Activated B cell treated with CpG ODN at 0.5 μM for 24 hours (primary cell): Measurements from ENCODE around the gene CHEK1. TPM values are rescaled to one million over a fixed set of nuclear protein-coding genes. Genes with fewer than 3 reads are reported as not detected.

Experiments
- ATAC-seq: fragments of 200-7000 bp; cut with Tn5 transposase; one replicate; pipeline ENCODE4 v1.10.0; 2021; ENCODE audit warnings: low read depth, mild to moderate bottlenecking, moderate library complexity
- CTCF ChIA-PET: fragments of 350-600 bp; sonication (Branson Sonifier 250); formaldehyde crosslinking; loops from one replicate; lab custom pipeline; 2021; ENCODE audit warnings: antibody characterized with exemption; lab: Charles Lee
- POLR2A ChIA-PET: fragments of 350-600 bp; sonication (Branson Sonifier 250); formaldehyde crosslinking; loops from one replicate; lab custom pipeline; 2021; ENCODE audit warnings: antibody characterized with exemption; lab: Charles Lee
- DNase-seq: peaks from one replicate; pipeline ENCODE4 v3.0.0; 2022
- H3K27ac Mint-ChIP-seq: one replicate; pipeline ENCODE4 v1.8.0; 2020; ENCODE audit warnings: mixed read lengths
- H3K27me3 Mint-ChIP-seq: one replicate; pipeline ENCODE4 v1.8.0; 2021; ENCODE audit warnings: mixed read lengths
- H3K36me3 Mint-ChIP-seq: one replicate; pipeline ENCODE4 v1.8.0; 2021; ENCODE audit warnings: low read depth, mixed read lengths
- H3K4me1 Mint-ChIP-seq: one replicate; pipeline ENCODE4 v1.8.0; 2021; ENCODE audit warnings: mixed read lengths
- H3K4me3 Mint-ChIP-seq: one replicate; pipeline ENCODE4 v1.8.0; 2020; ENCODE audit warnings: mild to moderate bottlenecking, mixed read lengths
- H3K9me3 Mint-ChIP-seq: one replicate; pipeline ENCODE4 v1.8.0; 2020; ENCODE audit warnings: mixed read lengths
- CTCF ChIP-seq: fragments of 200-600 bp; IDR thresholded peaks from one replicate; pipeline ENCODE4 v1.8.0; 2022; ENCODE audit warnings: antibody characterized with exemption, mild to moderate bottlenecking
- intact Hi-C: fragments of 100-400 bp; cut with micrococcal nuclease; formaldehyde crosslinking; loops from one replicate; pipeline ENCODE4 v1.15.1; 2024
- total RNA-seq: library from RNA; stranded (reverse); gene quantifications from 2 replicates; pipeline ENCODE4 v1.2.3, GENCODE V29; 2022

Gene CHEK1
- total RNA-seq, 1 donor from 2014 or later: 9.6 TPM

GRCh38 chr11:125674210-125674609, 49.2 kb downstream of the CHEK1 start:
- Mint-ChIP-seq H3K36me3 (no peaks in the 10 kb centered on the region), H3K9me3 (no peaks in the 10 kb centered on the region), H3K27me3 (no peaks in the 10 kb centered on the region), H3K4me1 (no peaks in the 10 kb centered on the region), H3K27ac (no peak overlapping the region), H3K4me3 (no peak overlapping the region)
- intact Hi-C loops: no loop called here
- no peak for ATAC-seq
- TF ChIP-seq CTCF: no peak
- no peak for DNase-seq
- ChIA-PET POLR2A (no interaction called here), CTCF (no interaction called here)

DNA sequence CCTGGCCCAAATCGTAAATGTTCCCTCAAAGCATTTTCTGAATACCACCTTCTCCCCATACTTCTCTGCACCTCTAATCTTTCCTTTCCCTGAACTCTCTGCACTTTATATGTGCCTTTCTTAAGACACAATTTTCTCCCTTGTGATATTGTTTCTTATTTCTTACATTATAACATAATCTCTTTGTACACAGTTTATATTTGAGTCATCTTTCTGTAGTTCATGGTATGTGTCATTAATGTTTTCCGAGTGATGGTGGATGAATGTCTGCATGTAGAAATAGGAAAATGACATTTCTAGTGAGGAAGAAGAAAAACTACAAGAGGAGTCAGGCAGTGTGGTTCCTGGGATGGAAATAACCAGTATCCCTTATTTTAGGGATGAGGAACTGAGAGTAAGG, 50.2 kb downstream of the CHEK1 start:
- no peaks in the 10 kb centered on the region for H3K36me3 Mint-ChIP-seq
- intact Hi-C loops: no loop called here

DNA sequence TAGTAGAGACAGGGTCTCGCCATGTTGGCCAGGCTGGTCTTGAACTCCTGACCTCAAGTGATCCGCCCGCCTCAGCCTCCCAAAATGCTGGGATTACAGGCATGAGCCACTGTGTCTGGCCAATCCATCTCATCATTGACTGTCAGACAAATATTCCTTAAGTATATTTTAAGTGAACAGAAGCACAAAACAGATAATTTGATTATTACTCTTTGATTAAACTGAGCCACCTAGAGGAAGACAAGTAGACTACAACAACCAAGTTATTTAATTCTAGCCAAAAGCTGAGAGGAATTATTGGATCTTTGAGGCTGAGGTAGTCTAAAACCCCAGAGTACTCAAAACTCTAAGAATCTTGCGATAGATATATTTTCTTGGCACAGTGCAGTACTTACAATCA, 54.4 kb downstream of the CHEK1 start:
- POLR2A ChIA-PET: no interaction called here
- ATAC-seq (no peak), DNase-seq (no peak)
- no peaks in the 10 kb centered on the region for H3K36me3 Mint-ChIP-seq
- H3K9me3 Mint-ChIP-seq: no peaks in the 10 kb centered on the region
- H3K4me3 Mint-ChIP-seq: no peak overlapping the region
- intact Hi-C loops: no loop called here
- no peak for TF ChIP-seq CTCF
- H3K4me1 Mint-ChIP-seq: no peaks in the 10 kb centered on the region
- CTCF ChIA-PET: interaction anchor here (1.6 kb wide), 1 partner anchor 10 kb away, joined by 3 read pairs; no protein-coding TSS in a partner anchor
- no peaks in the 10 kb centered on the region for H3K27me3 Mint-ChIP-seq
- no peak overlapping the region for H3K27ac Mint-ChIP-seq

More for the DNA sequence above, 50.2 kb downstream of the CHEK1 start:
- ChIA-PET POLR2A (no interaction called here), CTCF (no interaction called here)
- Mint-ChIP-seq H3K27ac (no peak overlapping the region), H3K4me1 (no peaks in the 10 kb centered on the region), H3K4me3 (no peak overlapping the region), H3K27me3 (no peaks in the 10 kb centered on the region), H3K9me3 (no peaks in the 10 kb centered on the region)
- no peak for TF ChIP-seq CTCF
- ATAC-seq (no peak), DNase-seq (no peak)

- Mint-ChIP-seq H3K4me1 (no peaks in the 10 kb centered on the region), H3K9me3 (no peaks in the 10 kb centered on the region), H3K27ac (no peak overlapping the region), H3K27me3 (no peaks in the 10 kb centered on the region), H3K4me3 (no peak overlapping the region), H3K36me3 (no peaks in the 10 kb centered on the region)
- ATAC-seq (no peak), DNase-seq (no peak)
- ChIA-PET POLR2A (no interaction called here), CTCF (interaction anchor here (1.6 kb wide), 1 partner anchor 10 kb away, joined by 3 read pairs; no protein-coding TSS in a partner anchor)
- TF ChIP-seq CTCF: no peak
- intact Hi-C loops: no loop called here
Observed at GRCh38 chr11:125679837-125680236, 54.9 kb downstream of the CHEK1 start.

- no peaks in the 10 kb centered on the region for H3K27me3 Mint-ChIP-seq
- CTCF ChIA-PET: interaction anchor here (1.6 kb wide), 1 partner anchor 9 kb away, joined by 3 read pairs; no protein-coding TSS in a partner anchor
- H3K9me3 Mint-ChIP-seq: no peaks in the 10 kb centered on the region
- intact Hi-C loops: no loop called here
- H3K4me1 Mint-ChIP-seq: no peaks in the 10 kb centered on the region
- DNase-seq: no peak
- H3K36me3 Mint-ChIP-seq: no peaks in the 10 kb centered on the region
- TF ChIP-seq CTCF: no peak
- ATAC-seq: no peak
- POLR2A ChIA-PET: no interaction called here
- H3K4me3 Mint-ChIP-seq: no peak within 1 kb of the TSS
- no peak within 1 kb of the TSS for H3K27ac Mint-ChIP-seq
Observed at GRCh38 chr11:125680747-125681146, 55.8 kb downstream of the CHEK1 start, which contains the start of gene ACRV1. Gene ACRV1, minus strand, starts transcription at chr11:125680847. Its CDS starts 67 bp downstream, at chr11:125680780.
